Measurements from ENCODE around the gene RFX2.

The RFX2 gene

GRCh38 chr19:6023085-6023682, 87.1 kb downstream of the RFX2 start:
- Histone ChIP-seq H3K4me3 (ENCODE audit: low read depth in 1 of 2, low read length in 1 of 2) (no peak overlapping the region), H3K36me3 (peaks cover 45% of the 10 kb centered on the region), H3K27ac (no peak overlapping the region), H3K4me1 (ENCODE audit: control insufficient read depth in 1 of 2, insufficient read depth in 1 of 2, low read depth in 1 of 2, low read length in 1 of 2) (no peaks in the 10 kb centered on the region), H3K9me3 (no peaks in the 10 kb centered on the region), H3K27me3 (no peaks in the 10 kb centered on the region)
- TF ChIP-seq CTCF (IDR thresholded peaks at IDR 0.05) = no peak

- no peak overlapping the region for H3K4me3 ChIP-seq (ENCODE audit: low read depth in 1 of 2, low read length in 1 of 2)
- H3K27ac ChIP-seq = no peak overlapping the region
- no peaks in the 10 kb centered on the region for H3K4me1 ChIP-seq (ENCODE audit: control insufficient read depth in 1 of 2, insufficient read depth in 1 of 2, low read depth in 1 of 2, low read length in 1 of 2)
- no peaks in the 10 kb centered on the region for H3K27me3 ChIP-seq
- no peaks in the 10 kb centered on the region for H3K9me3 ChIP-seq
- no peak for TF ChIP-seq CTCF (IDR thresholded peaks at IDR 0.05)
- H3K36me3 ChIP-seq = peaks cover 45% of the 10 kb centered on the region
Observed at GRCh38 chr19:6022570-6023064, 87.7 kb downstream of the RFX2 start.

GRCh38 chr19:6021878-6022569, 88.3 kb downstream of the RFX2 start:
- peak; percentile 36 for TF ChIP-seq CTCF (IDR thresholded peaks at IDR 0.05)
- no peaks in the 10 kb centered on the region for H3K9me3 ChIP-seq
- H3K27me3 ChIP-seq = no peaks in the 10 kb centered on the region
- no peaks in the 10 kb centered on the region for H3K4me1 ChIP-seq (ENCODE audit: control insufficient read depth in 1 of 2, insufficient read depth in 1 of 2, low read depth in 1 of 2, low read length in 1 of 2)
- no peak overlapping the region for H3K4me3 ChIP-seq (ENCODE audit: low read depth in 1 of 2, low read length in 1 of 2)
- no peak overlapping the region for H3K27ac ChIP-seq
- H3K36me3 ChIP-seq = peaks cover 40% of the 10 kb centered on the region

GRCh38 chr19:6020972-6021805, 89.1 kb downstream of the RFX2 start:
- H3K27me3 ChIP-seq = no peaks in the 10 kb centered on the region
- H3K36me3 ChIP-seq = peaks cover 32% of the 10 kb centered on the region
- no peaks in the 10 kb centered on the region for H3K9me3 ChIP-seq
- no peak overlapping the region for H3K27ac ChIP-seq
- TF ChIP-seq CTCF (IDR thresholded peaks at IDR 0.05) = no peak
- H3K4me1 ChIP-seq (ENCODE audit: control insufficient read depth in 1 of 2, insufficient read depth in 1 of 2, low read depth in 1 of 2, low read length in 1 of 2) = no peaks in the 10 kb centered on the region
- no peak overlapping the region for H3K4me3 ChIP-seq (ENCODE audit: low read depth in 1 of 2, low read length in 1 of 2)

GRCh38 chr19:6020166-6020882, 90.0 kb downstream of the RFX2 start:
- no peak overlapping the region for H3K4me3 ChIP-seq (ENCODE audit: low read depth in 1 of 2, low read length in 1 of 2)
- H3K9me3 ChIP-seq = no peaks in the 10 kb centered on the region
- H3K27ac ChIP-seq = no peak overlapping the region
- H3K4me1 ChIP-seq (ENCODE audit: control insufficient read depth in 1 of 2, insufficient read depth in 1 of 2, low read depth in 1 of 2, low read length in 1 of 2) = no peaks in the 10 kb centered on the region
- H3K36me3 ChIP-seq = peaks cover 30% of the 10 kb centered on the region
- H3K27me3 ChIP-seq = no peaks in the 10 kb centered on the region
- no peak for TF ChIP-seq CTCF (IDR thresholded peaks at IDR 0.05)
